Loucy (cell line): ENCODE measurements around the gene OR2T27.

ENCODE experiments used
- EZH2phosphoT487 ChIP-seq: fragments of 200-600 bp; IDR thresholded peaks from 2 replicates; pipeline ENCODE4 v1.6.1; 2018; ENCODE audit warnings: antibody characterized with exemption, mild to moderate bottlenecking, moderate library complexity, borderline replicate concordance
- TF ChIP-seq, protein P1 (sequence below): fragments of 200-600 bp; sonication (generic); conservative IDR thresholded peaks from 2 replicates; pipeline ENCODE4 v1.5.1; 2014; ENCODE audit warnings: mild to moderate bottlenecking, antibody characterized with exemption, low read length

- TF ChIP-seq, protein P1, sequence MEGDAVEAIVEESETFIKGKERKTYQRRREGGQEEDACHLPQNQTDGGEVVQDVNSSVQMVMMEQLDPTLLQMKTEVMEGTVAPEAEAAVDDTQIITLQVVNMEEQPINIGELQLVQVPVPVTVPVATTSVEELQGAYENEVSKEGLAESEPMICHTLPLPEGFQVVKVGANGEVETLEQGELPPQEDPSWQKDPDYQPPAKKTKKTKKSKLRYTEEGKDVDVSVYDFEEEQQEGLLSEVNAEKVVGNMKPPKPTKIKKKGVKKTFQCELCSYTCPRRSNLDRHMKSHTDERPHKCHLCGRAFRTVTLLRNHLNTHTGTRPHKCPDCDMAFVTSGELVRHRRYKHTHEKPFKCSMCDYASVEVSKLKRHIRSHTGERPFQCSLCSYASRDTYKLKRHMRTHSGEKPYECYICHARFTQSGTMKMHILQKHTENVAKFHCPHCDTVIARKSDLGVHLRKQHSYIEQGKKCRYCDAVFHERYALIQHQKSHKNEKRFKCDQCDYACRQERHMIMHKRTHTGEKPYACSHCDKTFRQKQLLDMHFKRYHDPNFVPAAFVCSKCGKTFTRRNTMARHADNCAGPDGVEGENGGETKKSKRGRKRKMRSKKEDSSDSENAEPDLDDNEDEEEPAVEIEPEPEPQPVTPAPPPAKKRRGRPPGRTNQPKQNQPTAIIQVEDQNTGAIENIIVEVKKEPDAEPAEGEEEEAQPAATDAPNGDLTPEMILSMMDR, result no peak
- TF ChIP-seq EZH2phosphoT487, result no peak
These were observed 42.6 kb upstream of the OR2T27 start for GRCh38 chr1:248697907-248698306.
